SH-SY5Y (cell line): ENCODE measurements around the gene DIS3L2.

Experiments
- GATA2 ChIP-seq: IDR thresholded peaks from 2 replicates; pipeline ENCODE4 v1.6.1; 2011; ENCODE audit warnings: mild to moderate bottlenecking, low read depth, low read length
- GATA3 ChIP-seq: IDR thresholded peaks from 2 replicates; pipeline ENCODE4 v1.6.1; 2011; ENCODE audit warnings: low read depth, mild to moderate bottlenecking, low read length, moderate library complexity

DNA sequence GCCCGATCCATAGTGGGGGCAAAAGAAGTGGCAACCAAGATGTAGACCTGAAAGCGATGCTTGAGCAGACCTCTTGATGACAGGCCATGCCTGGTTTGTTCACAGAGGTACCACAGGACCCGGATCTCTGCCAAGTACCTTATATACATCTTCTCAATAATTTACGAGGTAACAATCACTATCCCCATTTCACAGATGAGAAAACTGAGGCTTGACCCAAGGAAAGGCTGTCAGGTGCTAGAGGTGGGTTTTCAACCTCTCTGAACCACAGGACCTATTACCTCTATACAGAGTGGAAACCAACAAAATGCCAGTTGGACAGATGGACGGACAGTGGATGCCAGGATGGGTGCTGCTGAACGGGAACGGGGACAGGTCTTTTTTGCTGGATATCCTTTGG lies 13.8 kb upstream of the DIS3L2 start:
- TF ChIP-seq GATA2 (no peak), GATA3 (no peak)
